ENCODE results near the gene IKBIP. TPM values are rescaled to one million over a fixed set of nuclear protein-coding genes. Genes with fewer than 3 reads are reported as not detected.
"Not testable (repeated sequence)": the region's sequence is repeated elsewhere in the genome, so short reads cannot be mapped to it uniquely, and the experiment has no call there.

The IKBIP gene
- total RNA-seq, 1 donor from 2014 or later, result 22.1 TPM

GRCh38 chr12:98635657-98636323, 8.8 kb downstream of the IKBIP start:
- DNase-seq, result peak; percentile 49

- DNase-seq, result no peak
Observed at GRCh38 chr12:98618952-98619351, 25.6 kb downstream of the IKBIP start.

DNA sequence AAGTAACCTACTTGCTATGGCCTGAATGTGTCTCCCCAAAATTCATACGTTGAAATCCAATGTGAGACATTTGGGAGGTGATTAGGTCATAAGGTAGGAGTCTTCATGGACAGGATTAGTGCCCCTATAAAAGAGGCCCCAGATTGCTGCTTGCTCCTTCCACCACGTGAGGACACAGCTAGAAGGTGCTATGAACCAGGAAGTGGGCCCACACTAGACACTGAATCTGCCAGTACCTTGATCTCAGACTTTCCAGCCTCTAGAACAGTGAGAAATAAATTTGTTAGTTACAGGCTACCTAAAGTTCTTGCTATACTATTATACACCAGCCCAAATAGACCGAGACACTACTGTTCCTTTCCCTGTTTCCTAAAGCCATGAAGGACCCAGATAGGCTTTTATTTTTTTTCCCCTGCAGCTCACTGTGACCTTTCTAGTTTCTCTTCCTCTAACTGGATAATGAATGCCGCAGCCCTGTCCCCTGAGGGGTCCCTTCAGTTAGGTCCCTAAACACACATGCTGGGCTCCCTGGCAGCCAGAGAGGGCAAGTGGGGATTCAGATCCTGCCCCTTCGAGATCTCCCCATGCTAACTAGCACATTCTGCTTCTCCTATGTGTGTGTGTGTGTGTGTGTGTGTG, 31.8 kb downstream of the IKBIP start:
- no peak for DNase-seq

DNA sequence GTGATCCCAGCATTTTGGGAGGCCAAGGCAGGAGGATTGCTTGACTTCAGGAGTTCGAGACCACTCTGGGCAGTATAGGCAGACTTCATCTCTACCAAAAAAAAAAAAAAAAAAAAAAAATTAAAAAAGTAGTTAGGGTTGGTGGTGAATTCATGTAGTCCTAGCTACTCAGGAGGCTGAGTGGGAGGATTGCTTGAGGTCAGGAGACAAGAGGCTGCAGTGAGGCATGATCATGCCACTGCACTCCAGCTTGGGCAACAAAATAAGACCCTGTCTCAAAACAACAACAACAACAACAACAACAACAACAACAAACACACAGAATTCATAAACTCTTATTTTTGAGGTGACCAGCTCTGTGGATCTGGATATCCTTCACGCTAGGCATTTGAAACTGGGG, 34.0 kb downstream of the IKBIP start:
- no peak for DNase-seq

DNA sequence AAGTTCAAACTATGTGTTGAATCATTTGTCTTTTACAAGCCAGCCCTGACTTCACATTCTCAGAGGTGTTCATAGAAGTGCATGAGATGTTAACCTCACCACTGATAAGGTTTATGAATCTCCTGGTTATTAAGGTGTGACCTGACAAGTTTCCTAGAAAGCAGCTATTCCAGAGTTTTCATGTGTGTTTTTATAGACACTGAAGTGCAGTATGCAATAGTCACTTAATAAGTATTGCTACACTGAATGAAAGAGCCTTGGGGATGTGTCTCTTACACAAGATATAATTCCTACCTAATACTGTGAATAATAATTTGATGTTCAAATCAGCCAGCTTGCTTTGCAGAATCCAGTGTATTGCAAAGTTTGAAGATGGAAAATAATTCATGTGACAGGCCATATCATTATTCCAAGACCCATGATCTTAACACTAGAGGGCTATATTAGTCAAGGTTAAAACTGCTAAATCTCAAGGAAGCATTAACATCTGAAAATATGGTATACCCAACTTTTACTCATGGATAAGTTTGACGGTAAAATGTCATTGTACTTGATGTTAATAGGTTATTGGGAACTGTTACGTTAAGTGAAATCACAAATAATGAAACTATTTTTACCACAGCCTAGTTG, 38.1 kb downstream of the IKBIP start:
- DNase-seq, result no peak

- DNase-seq, result no peak
Observed at GRCh38 chr12:98601924-98602323, 42.7 kb downstream of the IKBIP start.

GRCh38 chr12:98597313-98597712, 47.3 kb downstream of the IKBIP start:
- DNase-seq, result not testable (repeated sequence)

- peak; percentile 20 for DNase-seq
Observed at GRCh38 chr12:98595243-98595988, 49.2 kb downstream of the IKBIP start.

DNA sequence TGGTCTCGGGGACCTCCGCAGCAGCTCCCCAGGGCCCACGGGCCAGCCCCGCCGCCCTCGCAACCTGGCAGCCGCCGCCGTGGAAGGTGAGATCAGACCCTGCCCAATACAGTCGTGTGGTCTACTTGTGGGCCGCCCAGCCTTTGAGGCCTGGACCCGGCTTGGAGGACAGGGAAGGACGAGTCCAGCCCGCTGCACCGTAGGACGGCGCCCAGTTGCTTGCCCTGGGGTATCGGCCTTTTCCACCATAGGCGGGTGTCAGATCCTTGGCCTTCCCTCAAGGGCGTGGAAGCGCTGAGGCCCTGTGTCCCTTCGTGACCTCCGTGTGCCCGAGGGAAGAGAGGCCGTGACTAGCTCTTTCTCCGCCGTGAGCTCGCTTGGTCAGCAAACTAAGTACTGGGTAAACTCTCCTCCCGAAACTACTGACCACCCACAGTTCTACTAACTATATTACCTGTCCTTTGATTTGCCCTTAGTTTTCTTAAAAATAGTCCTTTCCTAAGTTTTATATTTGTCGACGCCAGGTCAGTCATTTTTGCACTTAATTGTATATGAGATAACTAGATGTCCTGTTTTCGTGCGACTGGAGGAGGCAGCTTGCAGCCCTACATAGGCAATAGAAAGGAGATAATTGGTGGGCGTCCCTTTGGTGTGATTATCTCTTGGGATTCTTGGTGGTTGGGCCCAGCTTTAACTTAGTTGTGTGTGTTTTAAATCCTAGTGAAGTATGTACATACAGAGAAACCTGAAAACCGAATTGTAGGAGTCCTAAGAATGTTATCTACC, 50.3 kb downstream of the IKBIP start:
- DNase-seq, result peak; percentile 54

DNA sequence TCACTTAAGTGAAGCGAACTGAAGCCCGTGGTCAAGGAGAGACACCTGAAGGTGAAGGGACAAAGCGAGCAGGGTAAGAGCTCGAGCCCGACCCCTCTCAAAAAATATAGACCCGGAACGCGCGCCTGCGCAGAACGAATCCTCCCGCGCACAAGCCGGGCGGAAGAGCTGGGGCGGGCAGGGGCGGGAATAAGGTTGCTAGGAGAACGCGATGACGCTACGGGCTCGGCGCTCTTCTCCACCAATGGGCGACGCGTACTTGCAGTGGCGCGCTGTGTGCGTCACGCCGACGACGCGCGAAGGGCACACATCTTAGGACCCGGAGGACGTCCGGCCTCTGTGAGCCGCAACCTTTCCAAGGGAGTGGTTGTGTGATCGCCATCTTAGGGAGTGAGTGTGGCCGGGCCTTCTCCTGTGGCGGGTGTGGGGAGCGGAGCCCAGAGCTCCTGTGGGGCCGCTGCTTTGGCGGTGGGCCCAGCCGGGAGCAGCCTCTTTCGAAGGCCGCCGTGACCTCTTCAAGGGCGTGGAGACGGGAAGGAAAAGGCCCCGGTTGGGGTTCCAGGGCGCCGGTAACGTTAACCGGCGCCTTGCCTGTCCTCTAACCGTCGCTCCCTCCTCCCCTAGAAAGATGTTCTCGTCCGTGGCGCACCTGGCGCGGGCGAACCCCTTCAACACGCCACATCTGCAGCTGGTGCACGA, 51.1 kb downstream of the IKBIP start, which contains the start of gene SLC25A3:
Gene SLC25A3 (plus strand): TSS at position 336 of the 699 bp plus-strand sequence. CDS start 293 bp downstream, at position 629.
- DNase-seq, result peak; percentile 99

DNA sequence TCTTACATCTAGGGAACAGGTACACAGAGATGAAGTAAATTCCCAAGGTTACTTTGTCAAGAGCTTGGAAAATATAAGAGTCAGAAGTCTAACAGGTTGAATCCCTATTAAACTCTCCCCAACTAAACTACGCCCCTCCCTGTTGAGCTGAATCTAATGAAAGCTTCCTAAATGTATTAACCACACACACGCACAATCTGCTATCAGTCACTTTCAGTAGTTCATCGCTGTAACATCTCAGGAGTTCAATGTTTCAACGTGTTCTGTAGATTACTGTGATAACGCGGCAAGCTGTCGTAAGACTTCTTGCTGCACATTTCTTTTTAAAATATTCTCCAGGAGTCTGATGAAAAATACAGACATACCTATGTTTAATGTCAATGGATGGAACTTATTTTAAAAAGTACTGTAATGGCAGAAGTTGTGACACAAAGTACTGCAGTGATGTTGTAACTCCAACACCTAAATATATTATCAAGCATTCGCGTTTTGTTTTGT, 51.7 kb downstream of the IKBIP start:
- no peak for DNase-seq

- DNase-seq, result peak; percentile 32
Observed at GRCh38 chr12:98591209-98591608, 53.4 kb downstream of the IKBIP start.

GRCh38 chr12:98587084-98587483, 57.5 kb downstream of the IKBIP start:
- no peak for DNase-seq

- DNase-seq, result no peak
Observed at GRCh38 chr12:98582093-98582492, 62.5 kb downstream of the IKBIP start.

GRCh38 chr12:98581101-98581500, 63.5 kb downstream of the IKBIP start:
- no peak for DNase-seq

DNA sequence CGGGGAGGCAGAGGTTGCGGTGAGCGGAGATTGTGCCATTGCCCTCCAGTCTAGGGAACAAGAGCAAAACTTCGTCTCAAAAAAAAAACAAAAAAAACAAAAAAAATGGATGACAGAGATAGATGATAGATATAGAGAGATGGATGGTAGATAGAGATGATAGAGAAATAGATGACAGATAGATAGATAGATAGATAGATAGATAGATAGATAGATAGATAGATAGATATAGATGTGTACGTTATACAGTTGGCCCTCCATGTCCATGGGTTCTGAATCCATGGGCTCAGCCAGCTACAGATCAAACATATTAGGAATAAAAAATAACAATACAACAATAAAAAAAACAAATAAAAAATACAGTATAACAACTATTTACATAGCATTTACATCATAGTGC, 63.9 kb downstream of the IKBIP start:
- no peak for DNase-seq

DNA sequence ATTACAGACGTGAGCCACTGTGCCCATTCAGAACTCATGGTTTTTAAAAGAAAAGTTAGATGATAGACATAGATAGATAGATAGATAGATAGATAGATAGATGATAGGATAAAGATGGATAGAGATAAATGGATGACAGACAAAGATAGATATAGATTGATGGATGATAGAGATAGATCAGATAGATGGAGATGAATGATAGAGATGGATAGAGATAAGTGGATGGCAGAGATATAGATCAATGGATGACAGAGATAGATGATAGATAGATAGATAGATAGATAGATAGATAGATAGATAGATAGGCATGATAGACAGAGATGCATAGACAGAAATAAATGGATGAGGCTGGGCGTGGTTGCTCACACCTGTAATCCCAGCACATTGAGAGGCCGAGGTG, 64.8 kb downstream of the IKBIP start:
- no peak for DNase-seq

DNA sequence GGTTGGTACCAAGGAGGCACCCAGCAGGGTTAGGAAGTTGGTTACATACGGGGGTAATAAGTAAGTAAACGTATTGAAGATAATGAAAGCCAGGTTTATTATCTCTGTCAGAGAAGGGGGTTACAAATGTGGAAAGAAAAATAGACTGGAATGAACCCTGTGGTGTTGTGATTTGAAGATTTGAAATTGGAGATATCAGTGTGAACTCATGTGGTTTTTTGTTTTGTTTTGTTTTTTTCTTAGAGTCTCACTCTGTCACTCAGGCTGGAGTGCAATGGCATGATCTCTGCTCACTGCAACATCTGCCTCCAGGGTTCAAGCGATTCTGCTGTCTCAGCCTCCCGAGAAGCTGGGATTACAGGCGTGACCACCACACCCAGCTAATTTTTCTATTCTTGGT, 65.2 kb downstream of the IKBIP start:
- DNase-seq, result no peak

DNA sequence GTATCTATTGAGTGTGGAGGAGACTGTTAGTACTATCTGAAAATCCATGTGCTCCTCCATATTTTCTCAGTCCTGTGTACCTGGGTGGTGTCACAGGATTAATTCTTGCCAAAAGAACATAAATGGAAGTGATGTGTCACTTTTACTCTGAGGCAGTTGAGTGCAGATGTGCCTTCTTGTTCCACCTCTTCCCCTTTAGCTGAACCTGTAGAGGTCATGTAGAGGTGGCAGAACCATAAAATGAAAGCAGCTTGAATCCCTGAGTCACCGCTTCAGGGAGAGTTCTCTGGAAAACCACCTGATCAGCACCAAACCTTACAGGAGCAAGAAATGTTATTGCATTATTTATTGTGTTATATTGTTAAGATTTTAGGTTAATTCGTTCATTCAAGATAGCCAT, 65.8 kb downstream of the IKBIP start:
- no peak for DNase-seq

DNA sequence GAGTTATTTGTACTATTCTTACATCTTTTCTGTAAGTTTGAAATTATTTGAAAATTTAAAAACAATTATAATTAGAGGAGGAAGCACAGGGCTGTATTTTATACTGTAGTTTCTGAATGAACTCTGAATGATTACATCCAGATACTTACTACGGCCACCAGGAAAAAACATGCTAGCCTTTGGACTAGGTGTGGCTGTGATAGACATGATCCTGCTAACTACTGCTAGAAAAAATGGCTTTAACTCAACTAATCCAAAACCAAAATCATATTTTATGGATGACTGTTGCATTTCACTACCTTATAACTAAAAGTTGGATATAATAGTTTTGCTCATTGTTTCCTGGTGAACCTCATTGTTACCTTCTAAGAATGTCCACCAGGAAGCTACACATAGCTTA, 66.2 kb downstream of the IKBIP start:
- DNase-seq, result no peak

- not testable (repeated sequence) for DNase-seq
Observed at GRCh38 chr12:98576795-98577194, 67.8 kb downstream of the IKBIP start.

Data from tongue (tissue), 2 donors.